ENCODE results near the gene CD28.

CD28 gene

DNA sequence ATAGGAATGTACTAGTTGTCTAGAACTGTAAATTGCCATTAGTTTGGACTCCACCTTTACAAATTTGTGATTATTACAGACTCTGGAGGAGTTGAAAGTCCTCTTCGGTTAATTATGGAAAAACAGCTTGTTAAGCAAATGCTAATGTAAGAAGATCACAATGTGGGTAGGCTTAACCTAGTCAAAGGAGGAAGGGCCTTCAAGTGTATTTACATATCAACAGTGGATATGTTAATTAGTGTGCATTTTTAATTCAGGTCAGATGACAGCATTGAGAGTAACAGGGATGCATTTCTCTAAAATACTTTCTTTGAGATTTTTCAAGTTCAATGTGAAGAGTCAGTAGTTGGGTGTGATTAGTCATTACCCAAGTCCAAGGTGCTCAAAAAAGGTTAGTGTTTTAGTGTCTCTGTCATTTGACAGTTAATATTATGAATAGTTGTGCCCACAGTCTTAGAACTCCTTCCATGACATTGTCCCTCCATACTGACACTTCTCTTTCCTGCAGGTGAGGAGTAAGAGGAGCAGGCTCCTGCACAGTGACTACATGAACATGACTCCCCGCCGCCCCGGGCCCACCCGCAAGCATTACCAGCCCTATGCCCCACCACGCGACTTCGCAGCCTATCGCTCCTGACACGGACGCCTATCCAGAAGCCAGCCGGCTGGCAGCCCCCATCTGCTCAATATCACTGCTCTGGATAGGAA lies 28.0 kb downstream of the CD28 start:
- H3K4me3 ChIP-seq (ENCODE audit: low read length), result no peak overlapping the region
- no peak for DNase-seq (ENCODE audit: low read depth, low spot score)

DNA sequence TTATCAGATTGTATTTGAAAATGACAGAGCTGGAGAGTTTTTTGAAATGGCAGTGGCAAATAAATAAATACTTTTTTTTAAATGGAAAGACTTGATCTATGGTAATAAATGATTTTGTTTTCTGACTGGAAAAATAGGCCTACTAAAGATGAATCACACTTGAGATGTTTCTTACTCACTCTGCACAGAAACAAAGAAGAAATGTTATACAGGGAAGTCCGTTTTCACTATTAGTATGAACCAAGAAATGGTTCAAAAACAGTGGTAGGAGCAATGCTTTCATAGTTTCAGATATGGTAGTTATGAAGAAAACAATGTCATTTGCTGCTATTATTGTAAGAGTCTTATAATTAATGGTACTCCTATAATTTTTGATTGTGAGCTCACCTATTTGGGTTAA lies 30.9 kb downstream of the CD28 start:
- no peak for DNase-seq (ENCODE audit: low read depth, low spot score)
- H3K4me3 ChIP-seq (ENCODE audit: low read length), result no peak overlapping the region

- no peak for DNase-seq (ENCODE audit: low read depth, low spot score)
- no peak overlapping the region for H3K4me3 ChIP-seq (ENCODE audit: low read length)
Observed at GRCh38 chr2:203739351-203739750, 32.9 kb downstream of the CD28 start.

DNA sequence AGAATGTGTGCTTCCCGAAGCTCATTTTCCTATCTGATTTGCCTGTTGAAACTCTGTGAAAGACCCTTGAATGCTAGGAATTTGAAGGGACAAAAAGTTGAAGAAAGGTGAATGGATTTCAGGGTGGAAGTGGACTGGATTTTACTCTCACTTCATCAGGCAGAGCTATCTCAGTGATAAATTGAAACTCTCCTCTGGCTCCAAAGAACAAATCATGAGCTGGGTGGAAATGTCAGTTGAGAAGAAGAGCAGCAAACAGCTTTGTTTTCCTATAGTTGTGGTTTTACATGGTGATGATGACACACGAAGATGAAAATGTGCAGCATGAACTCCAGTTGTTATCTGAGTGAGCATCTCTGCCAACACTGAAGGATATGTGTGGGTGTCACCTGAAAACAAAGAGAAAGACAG lies 34.4 kb downstream of the CD28 start:
- peak; percentile 98 for DNase-seq (ENCODE audit: low read depth, low spot score)
- H3K4me3 ChIP-seq (ENCODE audit: low read length), result peak overlapping the region; percentile 23

- peak; percentile 81 for DNase-seq (ENCODE audit: low read depth, low spot score)
- H3K4me3 ChIP-seq (ENCODE audit: low read length), result peak overlapping the region; percentile 13
Observed at GRCh38 chr2:203741566-203741965, 35.1 kb downstream of the CD28 start.

GRCh38 chr2:203743441-203743981 lies 37.1 kb downstream of the CD28 start:
- no peak for DNase-seq (ENCODE audit: low read depth, low spot score)
- H3K4me3 ChIP-seq (ENCODE audit: low read length), result no peak overlapping the region

- H3K4me3 ChIP-seq (ENCODE audit: low read length), result no peak overlapping the region
- no peak for DNase-seq (ENCODE audit: low read depth, low spot score)
Observed at GRCh38 chr2:203744091-203744490, 37.7 kb downstream of the CD28 start.

DNA sequence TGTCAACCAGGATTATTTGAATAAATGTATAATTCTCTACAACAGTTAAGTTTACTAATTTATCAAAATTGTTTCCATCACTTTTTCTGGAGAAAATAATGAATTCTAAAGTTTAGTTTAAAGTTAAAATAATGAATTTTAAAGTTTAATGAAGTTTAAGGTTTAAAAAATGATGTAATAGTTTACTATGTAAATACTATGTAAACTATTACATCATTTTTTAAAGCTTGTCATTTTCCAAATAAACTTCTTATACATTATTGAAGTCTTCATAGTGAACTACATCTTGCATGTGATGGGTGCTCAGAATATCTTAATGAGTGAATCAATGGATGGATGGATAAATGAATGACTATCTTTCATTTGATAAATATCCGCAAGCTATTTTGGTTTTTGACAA lies 38.8 kb downstream of the CD28 start:
- no peak overlapping the region for H3K4me3 ChIP-seq (ENCODE audit: low read length)
- DNase-seq (ENCODE audit: low read depth, low spot score), result no peak

- H3K4me3 ChIP-seq (ENCODE audit: low read length), result no peak overlapping the region
- no peak for DNase-seq (ENCODE audit: low read depth, low spot score)
Observed at GRCh38 chr2:203748331-203749126, 42.1 kb downstream of the CD28 start.

DNA sequence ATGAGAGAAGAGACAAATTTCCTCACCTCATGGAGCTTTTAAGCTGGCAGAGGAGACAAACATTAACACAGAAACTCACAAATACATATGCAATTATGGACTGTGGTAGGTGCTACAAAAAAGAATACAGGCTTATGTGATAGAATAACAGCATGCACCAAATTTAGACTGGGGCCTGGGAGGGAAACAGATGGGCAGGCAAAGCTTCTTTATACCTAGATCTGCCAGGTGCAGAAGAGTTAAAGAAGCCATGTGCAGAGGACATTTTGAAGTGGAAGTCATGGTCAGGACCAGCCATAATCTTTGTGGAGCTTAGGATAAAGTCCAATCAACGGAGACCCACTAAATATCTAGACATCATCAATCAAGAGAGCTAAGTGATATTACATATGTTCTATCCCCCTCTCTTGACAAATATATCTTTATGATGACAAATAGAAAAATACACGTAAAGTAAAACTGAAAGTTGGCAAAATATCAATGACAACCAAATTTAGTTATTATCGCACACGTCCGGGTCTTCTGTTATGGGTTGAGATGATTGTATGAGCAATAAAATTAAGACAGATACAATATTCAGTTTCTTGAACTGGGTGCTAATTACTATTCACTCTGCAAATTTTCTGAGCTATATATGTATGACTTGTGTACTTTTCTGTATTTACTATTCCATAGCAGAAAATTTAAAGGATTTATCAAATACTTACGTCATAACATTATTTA lies 44.1 kb downstream of the CD28 start:
- H3K4me3 ChIP-seq (ENCODE audit: low read length), result no peak overlapping the region
- no peak for DNase-seq (ENCODE audit: low read depth, low spot score)

DNA sequence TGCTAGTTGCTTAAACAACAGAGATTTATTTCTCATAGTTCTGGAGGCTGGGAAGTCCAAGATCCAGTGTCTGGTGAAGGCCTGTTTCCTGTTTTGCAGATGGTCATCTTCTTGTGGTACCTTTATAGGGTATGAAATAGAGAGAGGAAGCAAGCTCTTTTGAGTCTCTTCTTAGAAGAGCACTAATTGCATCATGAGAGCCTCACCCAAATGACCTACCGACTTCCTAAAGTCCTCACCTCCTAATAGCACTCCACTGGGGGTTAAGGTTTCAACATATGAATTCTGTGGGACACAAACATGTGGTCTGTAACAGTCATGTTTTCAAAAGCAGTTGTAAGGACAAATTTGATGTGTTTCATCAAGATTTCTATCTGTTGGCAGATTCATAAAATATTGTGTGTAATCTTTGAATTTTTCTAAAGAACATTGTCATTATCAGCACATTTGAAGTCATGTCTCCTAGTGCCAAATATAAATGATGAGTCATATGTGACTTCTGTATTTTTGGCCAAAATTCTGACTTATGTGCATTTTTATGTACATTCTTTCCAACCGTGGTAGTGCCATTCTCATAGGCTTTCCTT lies 45.3 kb downstream of the CD28 start:
- no peak for DNase-seq (ENCODE audit: low read depth, low spot score)

DNA sequence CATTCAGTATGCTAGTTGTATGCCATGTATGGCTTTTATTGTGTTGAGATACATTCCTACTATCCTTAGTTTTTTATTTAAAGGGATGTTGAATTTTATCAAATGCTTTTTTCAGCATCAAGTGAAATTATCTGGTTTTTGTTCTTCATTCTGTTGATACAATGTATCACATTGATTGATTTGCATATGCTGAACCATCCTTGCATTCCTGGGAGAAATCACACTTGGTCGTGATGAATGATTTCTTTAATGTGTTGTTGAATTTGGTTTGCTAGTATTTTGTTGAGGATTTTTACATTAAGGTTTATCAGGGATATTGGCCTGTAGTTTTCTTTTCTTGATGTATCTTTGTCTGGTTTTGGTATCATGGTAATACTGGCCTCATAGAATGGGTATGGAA lies 49.7 kb downstream of the CD28 start:
- no peak overlapping the region for H3K4me3 ChIP-seq (ENCODE audit: low read length)
- no peak for DNase-seq (ENCODE audit: low read depth, low spot score)

More for the DNA sequence above, 45.3 kb downstream of the CD28 start:
- H3K4me3 ChIP-seq (ENCODE audit: low read length), result no peak overlapping the region

DNA sequence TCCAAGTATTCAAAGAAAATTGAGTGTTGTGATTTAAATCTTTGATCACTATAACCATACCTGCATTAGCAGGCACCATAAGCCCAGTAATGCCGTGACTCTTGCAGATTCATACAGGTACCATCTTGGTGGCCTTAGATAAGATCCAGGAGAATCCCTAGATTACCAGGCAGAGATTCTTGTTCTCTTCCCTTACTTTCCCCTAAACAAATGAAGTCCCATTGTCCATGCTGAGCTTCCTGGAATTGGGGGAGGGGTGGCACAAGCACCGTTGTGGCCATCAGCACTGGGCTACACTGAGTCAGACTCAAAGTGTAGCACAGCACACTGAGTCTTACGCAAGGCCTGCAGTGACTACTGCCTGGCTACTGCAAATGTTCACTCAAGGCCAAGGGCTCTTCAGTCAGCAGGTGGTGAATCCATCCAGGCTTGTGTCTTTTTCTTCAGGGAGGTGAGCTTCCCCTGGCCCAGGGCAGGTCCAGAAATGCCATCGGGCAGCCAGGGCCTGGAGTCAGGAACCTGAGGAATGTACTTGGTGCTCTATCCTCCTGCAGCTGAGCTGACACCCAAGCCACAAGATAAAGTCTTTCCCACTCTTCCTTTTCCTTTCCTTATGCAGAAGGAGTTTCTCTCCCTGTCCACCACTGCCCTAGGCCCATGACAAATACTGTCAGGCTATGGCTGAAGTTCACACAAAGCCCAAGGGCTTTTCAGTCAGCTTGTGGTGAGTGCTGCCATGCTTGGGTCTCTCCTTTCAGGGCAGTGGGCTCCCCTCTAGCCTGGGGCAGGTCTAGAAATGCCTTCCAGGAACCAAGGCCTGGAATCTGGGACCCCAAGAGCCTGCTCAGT lies 52.6 kb downstream of the CD28 start:
- no peak overlapping the region for H3K4me3 ChIP-seq (ENCODE audit: low read length)
- DNase-seq (ENCODE audit: low read depth, low spot score), result no peak

- no peak for DNase-seq (ENCODE audit: low read depth, low spot score)
- no peak overlapping the region for H3K4me3 ChIP-seq (ENCODE audit: low read length)
Observed at GRCh38 chr2:203759690-203760365, 53.4 kb downstream of the CD28 start.

DNA sequence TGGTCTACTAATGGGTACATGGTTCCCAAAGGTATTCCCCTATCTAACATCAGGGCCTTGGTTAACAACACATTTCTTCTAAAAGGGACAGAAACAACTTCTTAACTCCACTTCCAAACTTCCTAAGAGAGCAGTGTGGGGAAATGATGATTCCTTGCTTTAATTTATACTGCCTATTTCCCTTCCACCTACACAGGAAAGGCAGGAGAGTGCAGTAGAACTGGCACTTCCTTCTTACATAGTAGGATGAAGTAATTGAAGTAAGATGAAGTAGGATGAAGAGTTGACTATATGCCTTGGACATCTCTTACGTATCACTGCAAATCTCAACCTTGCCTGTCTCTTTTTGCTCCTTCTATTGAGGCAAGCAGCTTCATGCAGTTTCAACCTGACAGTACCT lies 54.7 kb downstream of the CD28 start:
- no peak for DNase-seq (ENCODE audit: low read depth, low spot score)
- no peak overlapping the region for H3K4me3 ChIP-seq (ENCODE audit: low read length)

DNA sequence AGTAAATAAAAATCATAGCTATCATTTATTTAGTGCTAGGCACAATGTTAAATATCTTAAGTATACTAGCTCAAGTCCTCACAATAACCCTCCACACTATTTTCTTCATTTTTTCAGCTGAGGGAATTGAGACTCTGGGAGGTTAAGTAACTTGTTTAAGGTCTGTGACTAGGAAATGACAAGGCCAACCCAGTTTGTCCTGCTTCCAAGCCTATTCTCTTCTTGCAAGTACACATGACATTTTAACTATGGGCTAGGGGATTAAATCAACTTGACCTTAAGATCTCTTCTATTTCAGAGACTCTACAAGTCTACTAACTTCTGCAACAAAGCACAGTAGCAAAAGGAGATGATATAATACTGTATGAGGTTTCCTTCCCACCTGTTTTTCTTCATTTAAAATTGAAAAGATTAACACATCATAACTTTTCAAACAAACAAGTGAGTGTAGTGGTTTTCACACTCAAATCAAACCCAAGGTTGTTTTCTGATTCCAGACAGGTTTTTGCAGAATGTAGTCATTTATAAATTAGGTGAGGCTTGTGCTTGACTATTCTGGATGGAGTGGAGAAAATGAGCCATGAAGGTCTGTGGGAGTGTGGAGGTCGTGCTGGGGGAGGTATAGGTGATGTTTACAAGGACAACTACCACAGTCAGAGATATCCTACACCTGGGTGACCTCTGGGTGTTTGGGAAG lies 57.0 kb downstream of the CD28 start:
- no peak for DNase-seq (ENCODE audit: low read depth, low spot score)

GRCh38 chr2:203763938-203764664 lies 57.7 kb downstream of the CD28 start:
- H3K4me3 ChIP-seq (ENCODE audit: low read length), result no peak overlapping the region

More for the DNA sequence above, 57.0 kb downstream of the CD28 start:
- no peak overlapping the region for H3K4me3 ChIP-seq (ENCODE audit: low read length)

More at GRCh38 chr2:203763938-203764664, 57.7 kb downstream of the CD28 start:
- DNase-seq (ENCODE audit: low read depth, low spot score), result no peak

Data from Jurkat, Clone E6-1 (cell line).